HepG2 (cell line): ENCODE results near the gene TP53TG5. TPM values are rescaled to one million over a fixed set of nuclear protein-coding genes. Genes with fewer than 3 reads are reported as not detected.

Source experiments
- AKNA ChIP-seq: sonication (generic); formaldehyde crosslinking; IDR thresholded peaks from 2 replicates; pipeline ENCODE4 v1.4.0; 2020; ENCODE audit warnings: missing genetic modification reagents, borderline replicate concordance
- ATM ChIP-seq: fragments of 450-650 bp; IDR thresholded peaks from 2 replicates; pipeline ENCODE4 v1.7.1; 2017; ENCODE audit warnings: mild to moderate bottlenecking, borderline replicate concordance
- FOSL2 ChIP-seq: sonication (generic); formaldehyde crosslinking; IDR thresholded peaks from 2 replicates; pipeline ENCODE4 v1.4.0; 2020; ENCODE audit warnings: missing genetic modification reagents
- HNF4G ChIP-seq, 2 experiments: sonication (generic) in 1 of 2; formaldehyde crosslinking in 1 of 2; IDR thresholded peaks; 2 replicates each; pipeline versions ENCODE4 v1.4.0 to v1.6.1; 2011 to 2020; ENCODE audit warnings: borderline replicate concordance in 2 of 2, low read depth in 2 of 2, mild to moderate bottlenecking in 2 of 2, low read length in 1 of 2, missing genetic modification reagents in 1 of 2, moderate library complexity in 1 of 2
- KLF9 ChIP-seq: IDR thresholded peaks from 2 replicates; pipeline ENCODE4 v1.6.1; 2016; ENCODE audit warnings: low read depth
- KMT2B ChIP-seq: IDR thresholded peaks from 2 replicates; pipeline ENCODE4 v1.6.1; 2016; ENCODE audit warnings: missing genetic modification reagents, missing compliant biosample characterization
- MEIS2 ChIP-seq: sonication (generic); formaldehyde crosslinking; IDR thresholded peaks from 2 replicates; pipeline ENCODE4 v1.9.0; 2021; ENCODE audit warnings: mild to moderate bottlenecking, missing genetic modification reagents
- NFYB ChIP-seq: sonication (generic); formaldehyde crosslinking; IDR thresholded peaks from 2 replicates; pipeline ENCODE4 v1.4.0; 2020; ENCODE audit warnings: missing genetic modification reagents
- PHF5A ChIP-seq: IDR thresholded peaks from one replicate; pipeline ENCODE4 v1.6.1; 2018; ENCODE audit warnings: low read depth, missing genetic modification reagents; ENCODE audit not compliant: unreplicated experiment
- RFX3 ChIP-seq: IDR thresholded peaks from 2 replicates; pipeline ENCODE4 v1.6.1; 2016; ENCODE audit warnings: missing biosample characterization, missing genetic modification reagents
- TEAD2 ChIP-seq: sonication (generic); formaldehyde crosslinking; IDR thresholded peaks from 2 replicates; pipeline ENCODE4 v1.9.0; 2021; ENCODE audit warnings: missing genetic modification reagents
- TFE3 ChIP-seq: IDR thresholded peaks from 2 replicates; pipeline ENCODE4 v1.6.1; 2016
- ZBTB10 ChIP-seq: sonication (generic); formaldehyde crosslinking; IDR thresholded peaks from 2 replicates; pipeline ENCODE4 v1.4.0; 2020; ENCODE audit warnings: missing genetic modification reagents, borderline replicate concordance
- ZBTB49 ChIP-seq: sonication (generic); formaldehyde crosslinking; IDR thresholded peaks from 2 replicates; pipeline ENCODE4 v1.4.0; 2020; ENCODE audit warnings: missing genetic modification reagents, borderline replicate concordance
- ZFX ChIP-seq: sonication (generic); formaldehyde crosslinking; IDR thresholded peaks from 2 replicates; pipeline ENCODE4 v1.4.0; 2020; ENCODE audit warnings: mild to moderate bottlenecking, low read depth, missing genetic modification reagents, moderate library complexity
- ZNF232 ChIP-seq: sonication (generic); formaldehyde crosslinking; IDR thresholded peaks from 2 replicates; pipeline ENCODE4 v1.4.0; 2020; ENCODE audit warnings: missing genetic modification reagents, borderline replicate concordance
- ZNF468 ChIP-seq: sonication (generic); formaldehyde crosslinking; IDR thresholded peaks from 2 replicates; pipeline ENCODE4 v1.8.0; 2022; ENCODE audit warnings: mild to moderate bottlenecking, moderate library complexity, missing genetic modification reagents
- ZNF782 ChIP-seq: sonication (generic); formaldehyde crosslinking; IDR thresholded peaks from 2 replicates; pipeline ENCODE4 v1.4.0; 2020; ENCODE audit warnings: missing genetic modification reagents, mild to moderate bottlenecking, borderline replicate concordance
- polyA plus RNA-seq, 8 experiments: library from polyadenylated mRNA; depleted of rRNA in 3 of 8; stranded (reverse) in 7 of 8; unstranded in 1 of 8; fragments of >200 nt; fragmentation: Illumina TruSeq in 4 of 8; extraction: Trizol in 4 of 8; gene quantifications; 2 replicates each; pipeline versions ENCODE4 v1.2.1 to v1.2.3, GENCODE V29; 2011 to 2016; ENCODE audit warnings: low read depth in 4 of 8, missing spikeins in 1 of 8, mixed read lengths in 1 of 8; ENCODE audit not compliant: insufficient read depth in 1 of 8
- total RNA-seq, 5 experiments: library from RNA; depleted of rRNA; stranded (reverse); fragments of >200 nt; fragmentation: Illumina TruSeq; extraction: Trizol; gene quantifications; 2 replicates each; pipeline ENCODE4 v1.2.3, GENCODE V29; 2016; ENCODE audit warnings: low read depth in 1 of 5

The TP53TG5 gene
- total and polyA plus RNA-seq, 2 of the 13 experiments (the other 11 are each of a cell fraction or from before 2014, with no cell fraction given), result 0.11 TPM; not detected in 1

GRCh38 chr20:45340236-45340847 is 37.8 kb downstream of the TP53TG5 start (continued):
- TF ChIP-seq AKNA (CRISPR knock-in tag) (no peak), NFYB (no peak; the same call in 1 of the 2 replicates), HNF4G (IDR thresholded peaks at IDR 0.05; ENCODE audit: borderline replicate concordance, low read depth, low read length) (peak; percentile 49; the same call in 1 of the 2 replicates), HNF4G (CRISPR knock-in tag; IDR thresholded peaks at IDR 0.05; ENCODE audit: borderline replicate concordance, low read depth) (no peak), ZNF782 (CRISPR knock-in tag) (no peak), TFE3 (CRISPR knock-in tag) (peak; percentile 29; the same call in 1 of the 2 replicates), TEAD2 (CRISPR knock-in tag) (no peak), KMT2B (CRISPR knock-in tag) (no peak), ZBTB10 (CRISPR knock-in tag) (no peak), ZFX (CRISPR knock-in tag) (no peak), ZNF232 (0 out of 2 replicates have a peak, but pooled peaks have one; percentile 47), KLF9 (no peak), ZNF468 (CRISPR knock-in tag) (no peak), MEIS2 (CRISPR knock-in tag) (peak; percentile 70; the same call in 1 of the 2 replicates), ATM (no peak), PHF5A (CRISPR knock-in tag) (peak; percentile 38), FOSL2 (peak; percentile 59), RFX3 (CRISPR knock-in tag) (peak; percentile 50; the same call in 1 of the 2 replicates), ZBTB49 (CRISPR knock-in tag) (no peak)
